ENCODE data around the gene PRPH2. TPM values are rescaled to one million over a fixed set of nuclear protein-coding genes. Genes with fewer than 3 reads are reported as not detected.
A peak's percentile ranks its signal among the peaks of the same experiment; 100 is the strongest.
"Not testable (repeated sequence)": the region's sequence is repeated elsewhere in the genome, so short reads cannot be mapped to it uniquely, and the experiment has no call there.

The PRPH2 gene
- polyA plus RNA-seq, 3 donors from 2014 or later = 0.08 to 0.25 TPM; not detected in 1

DNA sequence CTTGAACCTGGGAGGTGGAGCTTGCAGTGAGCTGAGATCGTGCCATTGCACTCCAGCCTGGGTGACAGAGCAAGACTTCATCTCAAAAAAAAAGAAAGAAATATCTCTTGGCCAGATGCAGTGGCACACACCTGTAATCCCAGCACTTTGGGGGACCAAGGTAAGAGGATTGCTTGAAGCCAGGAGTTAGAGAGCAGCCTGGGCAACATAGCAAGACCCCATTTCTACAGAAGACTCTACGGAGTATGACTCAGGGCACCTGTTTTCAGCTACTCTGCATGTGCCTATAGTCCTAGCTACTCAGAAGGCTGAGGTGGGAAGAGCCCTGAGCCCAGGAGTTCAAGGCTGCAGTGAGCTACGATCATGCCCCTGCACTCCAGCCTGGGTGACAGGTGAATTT is 19.6 kb downstream of the PRPH2 start:
- H3K9me3 Mint-ChIP-seq; H3K4me3 Mint-ChIP-seq; H3K36me3 Mint-ChIP-seq; H3K4me1 Mint-ChIP-seq; H3K27me3 Mint-ChIP-seq (ENCODE audit: low read depth in 3 of 3); DNase-seq; H3K27ac Mint-ChIP-seq: not testable (repeated sequence)

DNA sequence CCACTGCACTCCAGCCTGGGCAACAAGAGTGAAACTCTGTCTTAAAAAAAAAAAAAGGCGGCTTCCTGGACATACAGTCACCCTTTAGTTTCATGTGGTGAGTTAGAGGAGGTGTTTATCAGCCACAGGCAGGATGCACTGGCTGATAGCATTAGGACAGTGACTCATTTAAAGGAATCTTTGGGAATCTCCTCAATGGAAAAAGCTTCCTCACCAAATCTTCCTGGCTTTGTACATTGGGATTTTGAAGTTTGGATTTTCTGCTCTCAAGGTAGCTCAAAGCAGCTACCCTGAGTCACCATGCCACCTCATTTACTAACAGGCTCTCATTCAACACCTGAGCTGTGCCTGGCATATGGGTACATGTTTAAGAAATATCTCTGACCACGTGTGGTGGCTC is 20.2 kb downstream of the PRPH2 start:
- no peak overlapping the region for H3K4me3 Mint-ChIP-seq

DNA sequence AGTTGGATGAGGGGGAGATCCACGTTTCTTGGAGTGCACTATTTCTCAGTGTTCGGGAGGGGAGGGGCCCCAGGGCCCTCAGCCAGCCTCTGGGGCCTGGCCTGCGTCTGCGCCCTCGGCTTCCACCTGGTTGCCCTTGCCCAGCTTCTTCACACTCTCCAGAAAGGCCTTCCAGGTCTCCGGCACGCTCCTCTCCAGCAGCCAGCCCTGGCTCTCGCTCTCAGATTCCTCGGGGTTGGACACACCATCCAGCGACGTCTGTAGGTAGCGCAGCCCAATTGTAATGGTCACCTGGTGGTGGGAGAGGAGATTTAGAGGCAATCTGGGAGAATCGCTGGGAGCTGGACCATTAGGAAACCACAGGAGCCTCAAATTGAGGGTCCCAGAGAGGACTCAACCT is 24.2 kb downstream of the PRPH2 start:
- Mint-ChIP-seq H3K9me3 (no peaks in the 10 kb centered on the region), H3K27me3 (ENCODE audit: low read depth in 3 of 3) (peaks cover 0 to 5% (median 0%) of the 10 kb centered on the region in 3 donors), H3K27ac (peak overlapping the region in 1 of 6 donors; percentile 16), H3K4me1 (peaks cover 19 to 23% of the 10 kb centered on the region in 2 donors), H3K36me3 (peaks cover 3 to 12% (median 6%) of the 10 kb centered on the region in 3 donors), H3K4me3 (no peak overlapping the region)
- DNase-seq = no peak

More for the DNA sequence above, 20.2 kb downstream of the PRPH2 start:
- Mint-ChIP-seq H3K27me3 (ENCODE audit: low read depth in 3 of 3) (peaks cover 0 to 1% (median 0%) of the 10 kb centered on the region in 3 donors), H3K36me3 (no peaks in the 10 kb centered on the region), H3K9me3 (no peaks in the 10 kb centered on the region), H3K4me1 (peaks cover 0 to 4% of the 10 kb centered on the region in 2 donors), H3K27ac (peak overlapping the region in 1 of 6 donors; percentile 7)
- DNase-seq = no peak

DNA sequence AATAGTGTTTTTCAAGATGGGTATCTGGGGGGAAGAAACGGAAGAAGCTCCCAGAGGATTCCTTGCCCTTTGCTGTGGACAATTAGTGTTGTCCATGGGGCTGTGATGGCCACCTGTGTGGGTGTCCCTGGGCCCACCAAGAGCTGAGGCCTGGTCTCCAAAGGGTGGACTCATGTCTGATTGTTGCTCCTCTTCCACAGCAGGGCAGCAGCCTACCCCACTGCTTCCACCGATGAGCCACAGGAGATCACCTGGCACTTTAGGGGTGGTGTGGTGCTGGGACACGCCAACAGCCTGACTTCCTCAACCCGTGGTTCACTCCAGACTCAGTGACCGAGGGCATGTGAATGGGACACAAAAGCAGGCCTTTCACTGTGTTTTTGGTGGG is 25.1 kb downstream of the PRPH2 start:
- Mint-ChIP-seq H3K9me3 (no peaks in the 10 kb centered on the region), H3K27ac (peak overlapping the region in 1 of 6 donors; percentile 31), H3K4me3 (no peak overlapping the region), H3K36me3 (peaks cover 5 to 16% (median 15%) of the 10 kb centered on the region in 3 donors), H3K27me3 (ENCODE audit: low read depth in 3 of 3) (peaks cover 0 to 5% (median 0%) of the 10 kb centered on the region in 3 donors), H3K4me1 (peaks cover 27 to 28% of the 10 kb centered on the region in 2 donors)
- no peak for DNase-seq

GRCh38 chr6:42696526-42697267 is 25.7 kb downstream of the PRPH2 start:
- Mint-ChIP-seq H3K4me1 (peaks cover 26 to 31% of the 10 kb centered on the region in 2 donors), H3K27me3 (ENCODE audit: low read depth in 3 of 3) (peaks cover 0 to 5% (median 0%) of the 10 kb centered on the region in 3 donors)

DNA sequence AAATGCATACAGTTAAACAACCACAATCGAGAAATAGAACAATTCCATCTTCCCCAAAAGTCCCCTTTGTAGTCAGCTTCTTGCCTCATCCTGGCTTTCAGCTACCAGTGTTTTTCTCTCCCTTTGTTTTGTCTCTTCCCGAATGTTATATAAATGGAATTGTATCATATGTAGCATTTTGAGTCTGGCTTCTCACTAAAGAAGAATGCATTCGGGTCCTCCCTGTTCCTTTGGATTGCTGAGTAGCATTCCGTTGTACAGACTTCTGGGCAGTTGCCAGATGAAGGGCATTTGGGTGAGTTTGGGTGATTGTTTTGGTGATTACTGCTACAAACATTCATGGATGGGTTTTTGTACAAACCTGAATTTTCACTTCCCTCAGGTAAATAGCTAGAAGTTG is 27.8 kb downstream of the PRPH2 start:
- DNase-seq = no peak
- H3K27ac Mint-ChIP-seq = peak overlapping the region; percentile 67 to 90 (median 82)
- no peaks in the 10 kb centered on the region for H3K9me3 Mint-ChIP-seq
- no peak overlapping the region for H3K4me3 Mint-ChIP-seq
- peaks cover 8 to 30% (median 16%) of the 10 kb centered on the region in 3 donors for H3K36me3 Mint-ChIP-seq
- H3K27me3 Mint-ChIP-seq (ENCODE audit: low read depth in 3 of 3) = peaks cover 0 to 5% (median 0%) of the 10 kb centered on the region in 3 donors
- H3K4me1 Mint-ChIP-seq = peaks cover 26 to 31% of the 10 kb centered on the region in 2 donors

More at GRCh38 chr6:42696526-42697267, 25.7 kb downstream of the PRPH2 start:
- Mint-ChIP-seq H3K27ac (peak overlapping the region in 5 of 6 donors; percentile 7 to 54 (median 25)), H3K4me3 (no peak overlapping the region), H3K9me3 (no peaks in the 10 kb centered on the region), H3K36me3 (peaks cover 5 to 17% (median 16%) of the 10 kb centered on the region in 3 donors)
- no peak for DNase-seq

DNA sequence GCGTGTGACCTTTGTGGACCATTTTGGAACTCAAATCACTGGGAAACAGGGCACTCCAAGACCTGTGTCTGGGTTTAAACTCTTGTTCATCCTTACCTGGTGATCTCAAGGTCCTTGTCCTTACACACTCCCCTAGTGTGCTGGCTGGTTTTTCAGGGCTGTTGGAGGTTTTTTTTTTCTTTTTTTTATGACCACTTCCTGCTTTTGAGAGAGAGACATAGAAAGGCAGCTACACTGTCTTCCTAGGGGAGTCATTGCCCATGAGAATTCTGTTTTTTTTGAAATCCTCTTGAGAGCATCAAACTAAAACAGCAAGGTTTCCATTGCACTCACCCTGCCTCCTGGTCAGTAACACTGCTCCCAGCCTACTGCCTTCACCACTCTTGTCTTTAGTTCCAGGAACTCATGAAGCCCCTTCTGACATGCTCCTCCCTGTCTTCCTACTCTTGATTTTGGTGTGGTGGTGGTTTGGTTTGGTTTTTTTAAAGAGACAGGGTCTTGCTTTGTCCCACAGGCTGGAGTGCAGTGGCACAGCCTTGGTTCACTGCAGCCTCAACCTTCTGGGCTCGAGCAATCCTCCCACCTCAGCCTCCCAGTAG is 28.6 kb downstream of the PRPH2 start:
- Mint-ChIP-seq H3K4me1 (peaks cover 26 to 31% of the 10 kb centered on the region in 2 donors), H3K36me3 (peaks cover 9 to 37% (median 17%) of the 10 kb centered on the region in 3 donors), H3K9me3 (no peaks in the 10 kb centered on the region), H3K27me3 (ENCODE audit: low read depth in 3 of 3) (peaks cover 0 to 5% (median 0%) of the 10 kb centered on the region in 3 donors), H3K27ac (peak overlapping the region; percentile 82 to 90 (median 83)), H3K4me3 (peak overlapping the region; percentile 4 to 62 (median 57))
- DNase-seq = peak in 2 of 3 donors; percentile 15 to 22

- H3K36me3 Mint-ChIP-seq = peaks cover 18 to 49% (median 30%) of the 10 kb centered on the region in 3 donors
- H3K9me3 Mint-ChIP-seq = no peaks in the 10 kb centered on the region
- no peak for DNase-seq
- no peak overlapping the region for H3K4me3 Mint-ChIP-seq
- H3K27ac Mint-ChIP-seq = peak overlapping the region; percentile 13 to 82 (median 45)
- peaks cover 0 to 5% (median 3%) of the 10 kb centered on the region in 3 donors for H3K27me3 Mint-ChIP-seq (ENCODE audit: low read depth in 3 of 3)
- peaks cover 26 to 31% of the 10 kb centered on the region in 2 donors for H3K4me1 Mint-ChIP-seq
Observed at GRCh38 chr6:42692137-42692911, 30.1 kb downstream of the PRPH2 start.

DNA sequence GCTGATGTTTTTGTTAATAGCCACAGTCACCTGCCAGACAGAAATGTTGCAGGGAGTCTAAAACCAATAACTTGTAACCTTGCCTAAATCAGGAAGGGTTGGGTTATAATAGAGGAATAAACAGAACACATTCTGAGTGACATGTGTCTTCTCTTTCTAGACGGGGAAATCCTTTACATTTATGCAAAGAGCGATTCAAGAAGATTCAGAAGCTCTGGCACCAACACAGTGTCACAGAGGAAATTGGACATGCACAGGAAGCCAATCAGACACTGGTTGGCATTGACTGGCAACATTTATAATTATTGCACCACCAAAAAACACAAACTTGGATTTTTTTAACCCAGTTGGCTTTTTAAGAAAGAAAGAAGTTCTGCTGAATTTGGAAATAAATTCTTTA is 31.5 kb downstream of the PRPH2 start:
- no peak for DNase-seq
- Mint-ChIP-seq H3K4me1 (peaks cover 26 to 31% of the 10 kb centered on the region in 2 donors), H3K27ac (peak overlapping the region in 3 of 6 donors; percentile 42 to 75 (median 64)), H3K27me3 (ENCODE audit: low read depth in 3 of 3) (peaks cover 0 to 3% (median 3%) of the 10 kb centered on the region in 3 donors), H3K4me3 (no peak overlapping the region), H3K9me3 (no peaks in the 10 kb centered on the region), H3K36me3 (peaks cover 21 to 55% (median 30%) of the 10 kb centered on the region in 3 donors)

- H3K4me1 Mint-ChIP-seq = peaks cover 26 to 31% of the 10 kb centered on the region in 2 donors
- H3K27me3 Mint-ChIP-seq (ENCODE audit: low read depth in 3 of 3) = peaks cover 0 to 3% (median 3%) of the 10 kb centered on the region in 3 donors
- peak overlapping the region in 5 of 6 donors; percentile 38 to 75 (median 57) for H3K27ac Mint-ChIP-seq
- no peaks in the 10 kb centered on the region for H3K9me3 Mint-ChIP-seq
- no peak overlapping the region for H3K4me3 Mint-ChIP-seq
- no peak for DNase-seq
- peaks cover 23 to 60% (median 31%) of the 10 kb centered on the region in 3 donors for H3K36me3 Mint-ChIP-seq
Observed at GRCh38 chr6:42690151-42690702, 32.2 kb downstream of the PRPH2 start.

DNA sequence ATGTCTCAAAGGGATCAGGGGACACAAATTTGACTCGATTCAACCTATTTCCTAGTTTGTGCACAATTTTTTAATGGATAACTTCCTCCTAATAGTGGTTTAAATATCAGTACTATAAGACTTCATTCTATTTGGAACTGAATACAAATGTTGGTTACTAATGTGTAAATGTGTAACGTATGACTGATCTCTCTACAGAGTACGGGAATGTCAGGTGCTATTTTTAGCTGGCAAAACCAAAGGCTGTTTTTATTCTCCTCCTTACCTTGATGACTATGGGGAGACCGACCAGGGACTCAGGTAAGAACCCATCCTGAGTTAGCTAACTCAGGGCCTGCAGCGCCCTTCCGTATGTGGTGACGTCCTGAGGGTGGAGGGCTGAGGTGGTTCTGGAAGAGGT is 33.0 kb downstream of the PRPH2 start:
- H3K9me3 Mint-ChIP-seq = no peaks in the 10 kb centered on the region
- no peak for DNase-seq
- no peak overlapping the region for H3K4me3 Mint-ChIP-seq

GRCh38 chr6:42688281-42688680 is 34.1 kb downstream of the PRPH2 start:
- H3K27me3 Mint-ChIP-seq (ENCODE audit: low read depth in 3 of 3) = peaks cover 0 to 3% (median 0%) of the 10 kb centered on the region in 3 donors
- peak overlapping the region in 4 of 6 donors; percentile 0 to 71 (median 22) for H3K27ac Mint-ChIP-seq
- H3K36me3 Mint-ChIP-seq = peaks cover 23 to 67% (median 29%) of the 10 kb centered on the region in 3 donors
- no peaks in the 10 kb centered on the region for H3K9me3 Mint-ChIP-seq
- no peak for DNase-seq
- H3K4me3 Mint-ChIP-seq = no peak overlapping the region
- H3K4me1 Mint-ChIP-seq = peaks cover 8 to 13% of the 10 kb centered on the region in 2 donors

More for the DNA sequence above, 33.0 kb downstream of the PRPH2 start:
- Mint-ChIP-seq H3K27ac (peak overlapping the region in 2 of 6 donors; percentile 50 to 51), H3K4me1 (peaks cover 19 to 24% of the 10 kb centered on the region in 2 donors), H3K27me3 (ENCODE audit: low read depth in 3 of 3) (peaks cover 0 to 3% (median 3%) of the 10 kb centered on the region in 3 donors), H3K36me3 (peaks cover 23 to 60% (median 35%) of the 10 kb centered on the region in 3 donors)

- no peak for DNase-seq
- Mint-ChIP-seq H3K9me3 (no peaks in the 10 kb centered on the region), H3K27me3 (ENCODE audit: low read depth in 3 of 3) (peaks cover 0 to 3% (median 0%) of the 10 kb centered on the region in 3 donors), H3K36me3 (peaks cover 35 to 59% (median 41%) of the 10 kb centered on the region in 3 donors), H3K27ac (peak overlapping the region in 2 of 6 donors; percentile 49 to 66), H3K4me3 (no peak overlapping the region), H3K4me1 (no peaks in the 10 kb centered on the region)
Observed at GRCh38 chr6:42679358-42679757, 43.0 kb downstream of the PRPH2 start.

All from immature natural killer cell (primary cell).